Airway epithelial cell (primary cell): ENCODE results near the gene MKLN1. TPM values are rescaled to one million over a fixed set of nuclear protein-coding genes. Genes with fewer than 3 reads are reported as not detected.

Experiments used
- total RNA-seq: library from RNA; depleted of rRNA; stranded (reverse); fragments of >200 nt; gene quantifications from 2 replicates; pipeline ENCODE4 v1.2.3, GENCODE V29; 2015

MKLN1 gene
- total RNA-seq, result 10.1 and 14.2 TPM in 2 replicates

GRCh38 chr7:131327626-131328376 lies at the start of gene MKLN1:
Gene MKLN1, plus strand, starts transcription at chr7:131327876. Its CDS starts 24 bp downstream, at chr7:131327900.

Other genes starting within 250 kb of the MKLN1 start
- gene PODXL, start 228.8 kb downstream of the MKLN1 start, total RNA-seq, result 0.14 and 0.85 TPM in 2 replicates